HG03575 (cell line): ENCODE data around the gene ATP6V0A1.

Source experiments
- ATAC-seq: cut with Tn5 transposase; IDR thresholded peaks from one replicate; pipeline ENCODE4 v1.9.1; 2021; ENCODE audit not compliant: unreplicated experiment, insufficient number of reproducible peaks, low FRiP score; ENCODE audit errors: extremely low read depth

Gene ATP6V0A1

DNA sequence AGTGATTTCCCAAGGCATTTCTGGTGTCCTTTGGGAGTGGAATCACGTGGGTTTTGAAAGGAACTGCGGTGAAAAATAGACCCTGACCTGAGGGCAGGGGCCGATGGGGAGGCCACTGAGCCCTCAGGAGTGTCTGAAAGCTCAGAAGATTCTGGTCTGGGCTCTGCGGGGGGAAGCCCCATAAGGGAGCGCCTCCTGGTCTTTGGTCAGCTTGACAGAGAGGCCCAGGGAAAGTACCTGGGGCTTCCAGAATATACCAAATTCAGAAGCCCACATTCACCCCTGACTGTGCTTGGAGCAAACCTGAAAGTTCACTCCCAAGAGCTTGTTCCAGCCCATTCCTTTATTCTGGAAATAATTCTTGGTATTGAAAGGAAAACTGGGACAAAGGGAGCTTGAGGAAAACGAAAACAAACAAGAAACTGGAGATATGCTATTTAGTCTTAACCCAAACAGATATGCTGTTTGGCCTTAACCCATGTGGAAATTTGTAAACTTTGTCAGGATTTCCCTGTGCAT lies 54.1 kb downstream of the ATP6V0A1 start:
- ATAC-seq, result no peak

DNA sequence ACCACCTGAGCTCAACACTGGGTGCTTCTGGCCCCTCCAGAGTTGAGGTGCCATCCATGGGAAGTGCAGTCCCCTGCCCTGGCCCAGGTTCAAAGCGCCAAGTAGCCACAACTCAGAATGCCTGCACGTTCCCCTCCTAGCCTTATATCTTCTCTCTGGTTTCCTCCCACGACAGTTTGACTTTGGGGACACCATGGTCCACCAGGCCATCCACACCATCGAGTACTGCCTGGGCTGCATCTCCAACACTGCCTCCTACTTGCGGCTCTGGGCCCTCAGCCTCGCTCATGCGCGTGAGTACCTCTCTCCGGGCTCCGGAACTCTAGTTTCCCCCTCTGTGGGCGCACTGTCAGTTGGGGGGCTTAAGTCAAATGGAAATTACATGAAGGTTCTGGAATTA lies 55.0 kb downstream of the ATP6V0A1 start:
- no peak for ATAC-seq

DNA sequence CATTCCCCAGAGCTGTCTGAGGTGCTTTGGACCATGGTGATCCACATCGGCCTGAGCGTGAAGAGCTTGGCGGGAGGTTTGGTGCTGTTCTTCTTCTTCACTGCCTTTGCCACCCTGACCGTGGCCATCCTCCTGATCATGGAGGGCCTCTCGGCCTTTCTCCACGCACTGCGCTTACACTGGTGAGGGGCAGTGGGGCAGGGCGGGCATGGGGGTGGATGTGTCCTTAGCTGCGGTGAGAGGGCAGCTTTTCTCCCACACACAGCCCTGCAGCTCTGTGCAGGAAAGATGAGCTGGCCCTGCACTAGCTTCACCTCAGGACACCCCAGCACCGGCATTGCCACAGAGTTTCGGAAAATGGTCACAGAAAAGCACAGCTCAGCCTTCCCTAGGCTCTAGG lies 55.6 kb downstream of the ATP6V0A1 start:
- ATAC-seq, result no peak

DNA sequence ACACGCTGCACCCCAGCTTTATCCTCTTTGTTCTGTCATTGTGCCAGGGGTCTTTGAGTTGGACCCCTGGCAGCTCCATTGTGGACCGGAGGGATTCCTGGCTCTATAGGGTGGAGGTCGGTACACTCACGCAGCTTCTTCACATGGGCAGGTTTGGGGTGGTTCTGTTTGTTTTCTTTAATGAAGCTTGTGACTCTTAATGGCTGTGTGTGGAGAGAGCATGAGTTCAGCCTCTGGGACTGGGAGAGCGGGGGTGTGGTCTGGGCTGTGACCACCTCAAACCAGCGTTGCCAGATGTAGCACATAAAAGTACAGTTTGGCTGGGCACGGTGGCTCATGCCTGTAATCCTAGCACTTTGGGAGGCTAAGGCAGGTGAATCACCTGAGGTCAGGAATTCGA lies 56.2 kb downstream of the ATP6V0A1 start:
- no peak for ATAC-seq

DNA sequence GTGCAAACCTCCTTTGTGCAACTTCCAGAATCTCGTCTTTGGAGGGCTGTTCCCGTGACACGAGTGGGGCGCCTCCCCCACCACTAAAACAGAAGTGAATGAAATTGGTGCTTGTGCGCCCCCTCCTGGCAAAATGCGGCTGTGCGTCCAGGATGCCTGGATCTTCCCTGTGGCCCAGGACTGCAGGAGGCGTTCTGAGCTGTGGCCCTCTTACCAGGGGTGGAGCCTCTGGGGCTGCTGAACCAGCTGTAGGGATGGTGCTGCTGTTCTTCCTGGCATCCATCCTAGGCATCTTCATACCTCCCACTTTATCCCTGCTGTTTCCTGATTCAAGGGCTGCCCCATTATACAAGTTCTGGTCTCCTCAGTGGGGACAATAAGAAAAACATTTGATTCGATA lies 58.8 kb downstream of the ATP6V0A1 start:
- ATAC-seq, result no peak

DNA sequence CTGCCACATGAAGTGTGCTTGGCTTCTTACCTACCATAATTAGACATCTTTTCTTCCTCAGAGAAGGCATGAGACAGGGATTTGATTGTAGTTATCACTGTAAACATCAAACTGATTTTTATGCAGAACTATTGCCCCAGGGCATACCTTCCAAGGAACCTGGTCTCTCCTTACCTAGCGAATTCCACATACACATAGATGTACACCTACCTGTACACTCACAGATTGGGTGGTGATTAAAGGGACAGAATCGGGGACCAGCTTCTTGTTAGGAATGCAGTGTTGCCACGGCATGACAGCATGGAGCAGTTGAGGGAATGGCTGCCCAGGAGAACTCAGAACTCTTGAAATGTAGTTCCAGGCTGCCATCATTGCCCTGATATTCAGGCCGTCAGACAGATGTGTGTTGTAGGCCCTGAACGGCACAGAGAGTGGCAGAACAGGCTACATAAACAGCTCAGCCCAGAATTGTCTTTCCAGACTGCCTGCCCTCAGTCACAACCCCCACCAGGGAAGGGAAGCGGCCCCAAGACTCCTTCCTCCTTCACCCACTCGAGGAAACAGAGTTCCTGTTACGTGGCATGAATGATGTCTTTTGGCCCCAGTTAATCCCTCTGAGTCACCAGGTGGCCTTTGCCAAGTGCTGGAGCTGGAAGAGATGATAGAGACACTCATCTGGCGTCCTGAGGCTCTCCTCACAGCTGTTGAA lies 59.5 kb downstream of the ATP6V0A1 start:
- ATAC-seq, result no peak

DNA sequence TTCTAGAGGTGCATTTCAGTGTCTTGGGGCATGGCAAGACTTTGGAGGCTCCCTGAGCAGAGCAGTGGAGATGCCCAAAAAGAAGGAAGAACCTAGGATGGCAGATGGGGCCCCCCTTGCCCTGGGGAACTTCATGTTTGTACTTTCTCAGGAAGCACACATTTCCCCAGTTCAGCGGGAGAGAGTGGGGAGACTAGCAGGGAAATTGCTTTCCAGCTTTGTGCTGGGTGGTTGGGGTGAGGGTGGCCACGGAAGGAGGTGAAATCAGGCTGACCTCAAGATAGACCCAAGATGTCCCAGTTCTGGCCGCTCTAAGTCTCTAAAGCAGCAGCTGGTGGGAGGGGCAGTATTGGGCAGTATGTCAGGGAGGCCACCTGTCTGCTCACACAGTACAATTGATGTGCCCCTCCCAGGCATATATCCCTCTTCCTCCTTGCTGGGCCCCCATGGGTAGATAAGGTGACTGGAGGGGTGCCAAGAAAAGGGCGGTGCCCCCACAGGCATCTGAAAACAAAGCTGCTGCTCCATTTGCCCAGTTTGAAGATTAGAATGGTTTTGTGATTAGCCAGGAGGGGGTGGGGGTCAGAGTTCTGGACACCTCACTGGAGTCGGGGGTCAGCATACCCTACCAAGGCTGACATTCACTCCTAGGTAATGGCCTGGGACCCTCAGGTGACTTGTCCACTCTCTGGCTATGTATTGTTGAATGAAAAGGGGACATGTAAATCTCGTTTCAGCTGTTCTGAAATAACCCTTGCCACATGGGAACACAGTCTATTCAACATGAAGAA lies 60.3 kb downstream of the ATP6V0A1 start:
- ATAC-seq, result no peak

DNA sequence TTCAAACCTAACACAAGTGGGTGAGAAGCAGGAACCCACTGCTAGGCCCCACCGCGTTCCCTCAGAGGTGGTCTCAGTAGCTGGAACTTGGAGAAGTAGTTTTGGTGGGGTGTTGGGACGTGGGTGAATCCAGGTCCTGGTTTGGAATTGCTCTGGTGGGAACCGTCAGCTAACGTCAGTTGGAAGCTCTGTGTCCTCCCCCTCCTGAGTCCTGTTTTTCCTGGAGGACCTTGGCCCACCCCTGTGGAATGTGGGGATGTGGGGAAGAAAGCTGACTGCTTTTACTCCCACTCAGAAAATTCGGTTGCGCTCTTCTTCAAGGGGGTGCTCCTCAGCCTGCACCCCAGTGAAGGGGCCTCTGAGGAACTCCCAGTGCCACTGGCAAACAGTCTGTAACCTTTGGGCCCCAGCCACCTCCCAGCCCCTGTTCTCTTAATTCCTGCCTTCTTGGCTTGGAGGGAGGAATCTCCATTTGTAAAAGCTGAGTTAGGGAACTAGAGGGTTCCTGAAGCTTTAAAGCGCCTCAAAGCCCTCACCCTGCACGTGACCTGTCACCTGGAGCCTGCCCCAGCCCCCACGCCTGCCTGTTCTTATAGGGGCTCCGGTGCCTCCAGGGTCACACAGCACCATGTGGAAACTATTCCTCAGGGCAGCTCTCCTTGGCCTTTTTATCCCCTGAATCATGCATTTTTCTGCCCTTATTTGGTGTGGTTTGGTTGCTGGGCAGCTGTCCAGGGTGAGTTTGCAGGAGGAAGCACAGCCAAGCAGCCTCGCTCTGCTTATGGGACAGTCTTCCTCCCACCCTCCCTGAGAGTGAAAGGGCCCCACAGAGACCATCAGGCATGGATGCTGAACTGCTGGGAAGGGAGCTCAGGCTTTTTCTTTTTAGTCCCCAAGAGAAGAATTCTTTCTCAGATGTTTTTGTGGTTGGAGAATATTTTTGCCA lies 61.1 kb downstream of the ATP6V0A1 start:
- ATAC-seq, result no peak

DNA sequence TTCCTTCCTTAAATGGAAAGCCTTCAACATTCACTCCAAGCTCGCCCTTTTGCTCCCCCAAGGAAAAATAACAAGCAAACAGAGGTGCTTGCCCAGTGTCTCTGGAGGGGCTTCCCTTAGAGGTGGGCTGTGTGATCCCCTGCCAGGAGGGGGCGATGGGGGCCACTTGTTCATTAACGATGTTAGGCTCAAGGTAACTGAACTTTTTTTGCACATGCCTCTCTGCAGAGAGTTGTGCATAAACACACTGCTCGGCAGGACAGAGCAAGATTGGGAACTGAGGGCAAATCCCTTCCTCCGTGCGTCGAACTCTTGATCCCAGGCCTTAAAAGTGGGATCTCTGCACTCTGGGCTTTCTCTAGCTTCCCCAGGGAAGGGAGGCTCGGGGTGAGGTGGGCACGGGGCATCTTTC lies 61.9 kb downstream of the ATP6V0A1 start:
- no peak for ATAC-seq

DNA sequence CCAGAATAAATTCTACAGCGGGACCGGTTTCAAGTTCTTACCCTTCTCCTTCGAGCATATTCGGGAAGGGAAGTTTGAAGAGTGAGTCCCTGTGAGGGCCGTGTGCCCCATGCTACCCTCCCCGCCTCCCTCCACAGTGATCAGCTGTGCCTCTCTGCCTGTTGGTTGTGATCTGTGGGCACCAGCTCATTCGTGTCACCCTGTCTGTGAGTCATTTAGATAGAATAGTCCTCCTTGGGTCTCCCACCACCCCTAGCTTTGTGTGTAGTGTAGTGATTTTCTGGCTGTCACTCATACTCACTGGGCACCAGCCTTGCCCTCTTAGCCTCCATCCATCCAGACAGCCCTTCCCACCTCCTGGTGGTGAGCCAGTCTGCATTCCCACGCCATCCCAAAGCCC lies 62.4 kb downstream of the ATP6V0A1 start:
- ATAC-seq, result no peak

DNA sequence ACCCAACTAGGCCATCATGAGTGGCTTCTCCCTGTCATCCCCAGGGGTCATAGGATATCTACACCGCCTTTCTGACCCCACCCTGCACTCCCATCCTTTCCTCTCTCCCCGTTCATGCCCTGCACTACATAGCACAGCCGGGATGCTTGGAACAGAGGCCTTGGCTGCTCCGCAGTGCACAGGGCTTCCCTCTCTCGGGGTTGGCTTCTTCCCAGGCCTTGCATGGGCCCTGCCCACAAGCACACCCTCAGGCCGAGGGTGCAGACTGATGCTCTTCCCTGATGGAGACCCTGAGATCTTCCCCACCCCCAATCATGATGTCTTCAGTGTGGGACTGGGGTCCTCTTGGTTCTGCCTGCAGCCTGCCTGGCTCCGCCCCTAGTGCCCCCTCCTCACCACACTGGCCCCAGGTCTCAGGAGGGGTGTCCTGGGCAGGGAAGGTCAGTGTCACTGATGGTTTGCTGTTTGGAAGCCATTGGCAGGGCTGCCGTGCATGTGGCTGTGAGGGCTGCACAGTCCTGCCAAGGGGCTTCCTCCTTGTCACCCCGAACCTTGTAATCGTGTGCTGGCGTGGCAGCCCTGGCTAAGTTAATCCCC lies 63.1 kb downstream of the ATP6V0A1 start:
- ATAC-seq, result no peak

DNA sequence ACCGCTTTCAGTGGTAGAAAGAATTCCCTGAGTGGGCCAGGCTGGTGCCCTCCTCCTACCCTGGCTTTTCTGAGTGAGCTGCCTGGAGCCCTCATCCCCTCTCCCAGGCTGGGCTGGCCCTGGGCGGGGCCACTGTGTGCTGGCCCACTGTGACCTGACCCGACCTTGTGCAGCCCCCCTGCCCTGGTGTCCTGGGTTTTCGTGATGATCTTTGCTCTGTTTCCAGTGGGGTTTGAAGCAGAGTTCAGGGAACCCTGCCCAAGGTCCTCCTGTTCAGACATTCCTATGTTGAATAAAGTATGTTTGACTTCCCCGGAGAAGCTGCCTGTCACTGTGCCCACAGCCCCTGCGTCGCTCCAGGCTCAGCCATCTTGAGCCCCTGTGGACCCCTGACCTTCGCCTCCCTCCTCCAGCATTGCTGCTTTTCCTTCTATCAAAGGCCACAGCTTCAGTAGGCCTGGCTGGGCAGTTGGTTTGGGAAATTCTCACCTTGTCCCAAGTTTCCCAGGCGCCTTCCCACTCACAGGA lies 63.6 kb downstream of the ATP6V0A1 start:
- no peak for ATAC-seq

DNA sequence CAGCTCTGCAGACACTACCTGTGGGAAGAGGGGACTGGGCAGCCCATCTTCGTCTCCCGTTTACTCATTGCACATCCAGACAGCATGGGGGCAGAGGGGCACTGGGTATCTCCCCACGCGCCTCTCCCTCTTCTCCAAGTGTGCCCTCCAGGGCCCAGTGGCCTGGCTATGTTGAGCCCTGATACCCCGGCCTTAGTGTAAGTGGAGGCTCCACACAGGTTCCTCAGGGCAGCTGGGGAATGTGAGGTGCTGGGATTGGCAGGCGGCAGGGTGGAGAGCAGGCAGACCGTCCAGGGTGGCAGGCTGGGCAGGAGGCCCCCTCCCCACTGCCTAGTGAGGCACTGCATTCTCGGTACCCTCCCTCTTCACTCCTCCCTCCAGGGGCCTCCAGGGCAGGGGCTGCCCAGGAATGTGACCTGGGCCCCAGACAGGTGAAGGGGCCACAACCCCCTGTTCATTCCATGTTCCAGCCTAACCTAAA lies 64.2 kb downstream of the ATP6V0A1 start:
- no peak for ATAC-seq

DNA sequence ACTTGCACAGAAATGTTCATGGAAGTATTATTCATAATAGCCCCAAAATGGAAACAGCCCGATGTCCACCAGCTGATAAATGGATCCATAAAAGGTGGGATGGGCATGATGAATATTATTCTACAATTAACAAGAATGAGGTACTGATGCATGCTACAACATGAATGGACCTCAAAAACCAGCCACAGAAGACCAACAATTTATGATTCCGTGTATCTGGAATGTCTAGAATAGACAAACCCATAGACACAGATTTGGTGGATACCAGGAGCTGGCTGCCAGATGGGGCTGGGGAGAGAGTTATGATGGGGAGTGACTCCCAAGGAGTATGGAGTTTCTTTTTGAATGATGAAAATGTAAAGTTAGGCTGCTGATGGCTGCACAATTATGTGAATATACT lies 66.5 kb downstream of the ATP6V0A1 start:
- ATAC-seq, result no peak

DNA sequence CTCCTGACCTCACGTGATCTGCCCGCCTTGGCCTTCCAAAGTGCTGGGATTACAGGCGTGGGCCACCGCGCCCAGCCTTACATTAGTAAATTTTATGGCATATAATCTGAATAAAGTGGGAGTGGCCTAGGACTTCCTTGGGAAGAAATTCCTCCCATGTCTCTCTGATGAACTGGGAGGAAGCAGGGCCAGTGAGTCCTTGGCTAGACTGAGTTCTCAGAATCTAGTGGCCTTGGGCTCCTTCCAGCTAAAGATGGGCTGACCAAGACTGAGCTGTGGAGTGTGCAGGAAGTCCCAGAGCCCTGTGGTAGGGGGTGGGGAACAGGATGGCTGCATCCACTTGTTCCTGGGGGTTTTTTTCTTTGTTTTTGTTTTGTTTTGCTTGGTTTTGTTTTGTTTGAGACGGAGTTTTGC lies 67.4 kb downstream of the ATP6V0A1 start:
- no peak for ATAC-seq

DNA sequence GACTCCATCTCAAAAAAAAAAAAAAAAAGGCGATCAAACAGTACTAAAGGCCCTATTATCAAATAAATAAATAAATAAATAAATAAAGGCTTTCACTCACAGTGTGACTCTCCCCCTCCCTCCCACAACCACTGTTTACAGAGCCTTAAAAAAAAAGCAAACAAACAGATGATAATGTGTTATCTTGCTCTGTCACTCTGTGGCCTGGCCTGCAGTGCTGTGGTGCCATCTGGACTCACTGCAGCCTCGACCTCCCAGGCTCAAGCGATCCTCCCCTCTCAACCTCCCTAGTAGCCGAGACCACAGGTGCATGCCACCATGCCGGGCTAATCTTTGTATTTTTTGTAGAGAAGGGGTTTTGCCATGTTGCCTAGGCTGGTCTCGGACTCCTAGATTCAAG lies 69.3 kb downstream of the ATP6V0A1 start:
- no peak for ATAC-seq

DNA sequence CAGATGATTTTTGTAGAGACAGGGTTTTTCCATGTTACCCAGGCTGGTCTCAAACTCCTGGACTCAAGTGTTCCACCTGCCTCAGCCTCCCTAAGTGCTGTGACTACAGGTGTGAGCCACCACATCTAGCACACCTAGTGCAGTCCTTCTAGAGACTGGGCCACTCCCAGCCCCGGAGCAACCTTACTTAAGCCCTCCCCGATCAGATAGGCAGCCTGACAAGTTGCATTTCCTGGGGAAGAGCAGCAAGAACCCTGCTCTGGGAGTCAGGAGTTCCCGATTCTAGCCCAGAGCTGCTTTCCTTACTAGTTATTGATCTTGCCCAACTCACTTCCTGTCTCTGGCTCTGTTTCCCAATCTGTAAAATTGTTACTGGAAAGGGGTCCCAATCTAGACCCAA lies 70.4 kb downstream of the ATP6V0A1 start:
- ATAC-seq, result no peak

DNA sequence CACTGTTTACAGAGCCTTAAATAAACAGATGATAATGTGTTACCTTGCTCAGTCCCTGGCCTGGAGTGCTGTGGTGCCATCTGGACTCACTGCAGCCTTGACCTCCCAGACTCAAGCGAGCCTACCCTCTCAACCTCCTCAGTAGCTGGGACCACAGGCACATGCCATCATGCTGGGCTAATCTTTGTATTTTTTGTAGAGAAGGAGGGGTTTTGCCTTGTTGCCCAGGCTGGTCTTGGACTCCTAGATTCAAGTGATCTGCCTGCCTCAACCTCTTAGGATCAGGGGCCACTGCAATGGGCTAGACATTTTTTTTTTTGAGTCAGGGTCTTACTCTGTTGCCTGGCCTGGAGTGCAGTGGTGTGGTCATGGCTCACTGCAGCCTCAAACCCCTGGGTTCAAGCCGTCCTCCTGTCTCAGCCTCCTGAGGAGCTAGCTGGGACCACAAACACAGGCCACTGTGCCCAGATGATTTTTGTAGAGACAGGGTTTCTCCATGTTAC lies 72.3 kb downstream of the ATP6V0A1 start:
- ATAC-seq, result no peak
